Panc1 (cell line): ENCODE data around the gene CCR5AS.

ENCODE experiments used
- ATAC-seq: fragments of 200-7000 bp; cut with Tn5 transposase; 2 replicates; pipeline ENCODE4 v1.9.1; 2020; ENCODE audit warnings: mild to moderate bottlenecking, moderate library complexity
- BruUV-seq: library from RNA; stranded (reverse); fragments of 400-500 nt; replicated peaks from 2 replicates; lab custom pipeline; 2021; lab: Mats Ljungman, UMichigan
- CTCF ChIA-PET: fragments of 300-600 bp; sonication (Branson Sonifier 250); formaldehyde crosslinking; loops from one replicate; lab custom pipeline; 2022; ENCODE audit warnings: antibody characterized with exemption; lab: Charles Lee
- POLR2A ChIA-PET: fragments of 300-600 bp; sonication (Branson Sonifier 250); formaldehyde crosslinking; loops from one replicate; lab custom pipeline; 2022; ENCODE audit warnings: antibody characterized with exemption; lab: Charles Lee
- DNase-seq: peaks from one replicate; pipeline ENCODE4 v3.0.0-alpha.2; 2010; ENCODE audit warnings: low read depth, low spot score
- H3K27ac ChIP-seq: 2 replicates; pipeline ENCODE4 v1.5.1; 2011; ENCODE audit warnings: mild to moderate bottlenecking, low read length, inconsistent platforms
- H3K27me3 ChIP-seq: fragments of 200-500 bp; sonication (Bioruptor generic); 2 replicates; pipeline ENCODE4 v1.6.0; 2014; ENCODE audit warnings: low read length, inconsistent platforms; ENCODE audit not compliant: control insufficient read depth, insufficient read depth
- H3K36me3 ChIP-seq: fragments of 200-500 bp; sonication (Bioruptor generic); 2 replicates; pipeline ENCODE4 v1.5.1; 2014; ENCODE audit warnings: inconsistent platforms, mild to moderate bottlenecking, low read length, moderate library complexity; ENCODE audit not compliant: control insufficient read depth, insufficient read depth
- H3K4me1 ChIP-seq: 2 replicates; pipeline ENCODE4 v1.5.1; 2011; ENCODE audit warnings: inconsistent platforms, mild to moderate bottlenecking, low read length, moderate library complexity; ENCODE audit not compliant: control insufficient read depth, insufficient read depth
- H3K4me3 ChIP-seq, 2 experiments: 2 replicates each; pipeline ENCODE4 v1.5.1; 2011 to 2012; ENCODE audit warnings: low read depth in 2 of 2, low read length in 2 of 2, mild to moderate bottlenecking in 2 of 2, inconsistent platforms in 1 of 2, moderate library complexity in 1 of 2
- H3K9me3 ChIP-seq: fragments of 200-500 bp; sonication (Bioruptor generic); 2 replicates; pipeline ENCODE4 v1.5.1; 2014; ENCODE audit warnings: low read depth, mild to moderate bottlenecking, inconsistent platforms, low read length, moderate library complexity; ENCODE audit not compliant: control insufficient read depth, insufficient read depth
- POLR2AphosphoS5 ChIP-seq: IDR thresholded peaks from 2 replicates; pipeline ENCODE4 v1.6.1; 2012; ENCODE audit warnings: mild to moderate bottlenecking, low read depth, low read length, moderate library complexity
- SIN3A ChIP-seq: IDR thresholded peaks from 2 replicates; pipeline ENCODE4 v1.6.1; 2012; ENCODE audit warnings: low read depth, mild to moderate bottlenecking, low read length, moderate library complexity, borderline replicate concordance; ENCODE audit not compliant: insufficient read depth
- TCF7L2 ChIP-seq: IDR thresholded peaks from 2 replicates; pipeline ENCODE4 v1.6.1; 2011; ENCODE audit warnings: mild to moderate bottlenecking, low read depth, low read length, inconsistent platforms
- in situ Hi-C: cut with HindIII; loops from 2 replicates; pipeline ENCODE4 v1.10.0; 2016; ENCODE audit warnings: low sequenced_read_pairs, low pct_unique_long_range_greater_than_20kb
- intact Hi-C: fragments of 100-400 bp; cut with micrococcal nuclease; formaldehyde crosslinking; loops from one replicate; pipeline ENCODE4 v1.10.0; 2022; ENCODE audit not compliant: unreplicated experiment
- TF ChIP-seq, protein P1 (sequence below): fragments of 450-650 bp; IDR thresholded peaks from 2 replicates; pipeline ENCODE4 v1.5.1; 2017; ENCODE audit warnings: mild to moderate bottlenecking
- TF ChIP-seq, protein P2 (sequence below), 2 experiments: IDR thresholded peaks; 2 replicates each; pipeline ENCODE4 v1.6.1; 2011 to 2012; ENCODE audit warnings: low read depth in 2 of 2, control low read depth in 1 of 2, low read length in 1 of 2, mild to moderate bottlenecking in 1 of 2, moderate library complexity in 1 of 2; ENCODE audit not compliant: insufficient read depth in 1 of 2

Gene CCR5AS

DNA sequence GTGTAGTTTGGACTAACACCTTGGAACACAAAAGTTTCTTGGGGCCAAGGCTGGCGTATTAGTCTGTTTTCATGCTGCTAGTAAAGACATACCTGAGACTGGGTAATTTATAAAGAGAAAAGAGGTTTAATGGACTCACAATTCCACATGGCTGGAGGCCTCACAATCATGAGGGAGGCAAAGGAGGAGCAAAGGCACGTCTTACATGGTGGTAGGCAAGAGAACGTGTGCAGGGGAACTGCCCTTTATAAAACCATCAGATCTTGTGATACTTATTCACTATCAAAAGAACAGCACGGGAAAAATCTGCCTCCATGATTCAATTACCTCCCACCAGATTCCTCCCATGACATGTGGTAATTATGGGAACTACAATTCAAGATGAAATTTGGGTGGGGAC is 62.4 kb downstream of the CCR5AS start:
- in situ Hi-C loops: no loop called here
- H3K4me1 ChIP-seq: no peaks in the 10 kb centered on the region
- H3K9me3 ChIP-seq: no peaks in the 10 kb centered on the region
- DNase-seq (no peak), ATAC-seq (no peak)
- H3K27ac ChIP-seq: no peak overlapping the region
- TF ChIP-seq, protein P1, sequence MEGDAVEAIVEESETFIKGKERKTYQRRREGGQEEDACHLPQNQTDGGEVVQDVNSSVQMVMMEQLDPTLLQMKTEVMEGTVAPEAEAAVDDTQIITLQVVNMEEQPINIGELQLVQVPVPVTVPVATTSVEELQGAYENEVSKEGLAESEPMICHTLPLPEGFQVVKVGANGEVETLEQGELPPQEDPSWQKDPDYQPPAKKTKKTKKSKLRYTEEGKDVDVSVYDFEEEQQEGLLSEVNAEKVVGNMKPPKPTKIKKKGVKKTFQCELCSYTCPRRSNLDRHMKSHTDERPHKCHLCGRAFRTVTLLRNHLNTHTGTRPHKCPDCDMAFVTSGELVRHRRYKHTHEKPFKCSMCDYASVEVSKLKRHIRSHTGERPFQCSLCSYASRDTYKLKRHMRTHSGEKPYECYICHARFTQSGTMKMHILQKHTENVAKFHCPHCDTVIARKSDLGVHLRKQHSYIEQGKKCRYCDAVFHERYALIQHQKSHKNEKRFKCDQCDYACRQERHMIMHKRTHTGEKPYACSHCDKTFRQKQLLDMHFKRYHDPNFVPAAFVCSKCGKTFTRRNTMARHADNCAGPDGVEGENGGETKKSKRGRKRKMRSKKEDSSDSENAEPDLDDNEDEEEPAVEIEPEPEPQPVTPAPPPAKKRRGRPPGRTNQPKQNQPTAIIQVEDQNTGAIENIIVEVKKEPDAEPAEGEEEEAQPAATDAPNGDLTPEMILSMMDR: no peak
- TF ChIP-seq POLR2AphosphoS5: no peak
- TF ChIP-seq SIN3A: no peak
- TF ChIP-seq, protein P2, sequence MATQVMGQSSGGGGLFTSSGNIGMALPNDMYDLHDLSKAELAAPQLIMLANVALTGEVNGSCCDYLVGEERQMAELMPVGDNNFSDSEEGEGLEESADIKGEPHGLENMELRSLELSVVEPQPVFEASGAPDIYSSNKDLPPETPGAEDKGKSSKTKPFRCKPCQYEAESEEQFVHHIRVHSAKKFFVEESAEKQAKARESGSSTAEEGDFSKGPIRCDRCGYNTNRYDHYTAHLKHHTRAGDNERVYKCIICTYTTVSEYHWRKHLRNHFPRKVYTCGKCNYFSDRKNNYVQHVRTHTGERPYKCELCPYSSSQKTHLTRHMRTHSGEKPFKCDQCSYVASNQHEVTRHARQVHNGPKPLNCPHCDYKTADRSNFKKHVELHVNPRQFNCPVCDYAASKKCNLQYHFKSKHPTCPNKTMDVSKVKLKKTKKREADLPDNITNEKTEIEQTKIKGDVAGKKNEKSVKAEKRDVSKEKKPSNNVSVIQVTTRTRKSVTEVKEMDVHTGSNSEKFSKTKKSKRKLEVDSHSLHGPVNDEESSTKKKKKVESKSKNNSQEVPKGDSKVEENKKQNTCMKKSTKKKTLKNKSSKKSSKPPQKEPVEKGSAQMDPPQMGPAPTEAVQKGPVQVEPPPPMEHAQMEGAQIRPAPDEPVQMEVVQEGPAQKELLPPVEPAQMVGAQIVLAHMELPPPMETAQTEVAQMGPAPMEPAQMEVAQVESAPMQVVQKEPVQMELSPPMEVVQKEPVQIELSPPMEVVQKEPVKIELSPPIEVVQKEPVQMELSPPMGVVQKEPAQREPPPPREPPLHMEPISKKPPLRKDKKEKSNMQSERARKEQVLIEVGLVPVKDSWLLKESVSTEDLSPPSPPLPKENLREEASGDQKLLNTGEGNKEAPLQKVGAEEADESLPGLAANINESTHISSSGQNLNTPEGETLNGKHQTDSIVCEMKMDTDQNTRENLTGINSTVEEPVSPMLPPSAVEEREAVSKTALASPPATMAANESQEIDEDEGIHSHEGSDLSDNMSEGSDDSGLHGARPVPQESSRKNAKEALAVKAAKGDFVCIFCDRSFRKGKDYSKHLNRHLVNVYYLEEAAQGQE (IDR thresholded peaks at IDR 0.05; ENCODE audit: insufficient read depth in 1 of 2, low read depth in 2 of 2, low read length in 1 of 2): no peak
- TF ChIP-seq TCF7L2: no peak
- H3K4me3 ChIP-seq: no peak overlapping the region
- BruUV-seq: no TSS peak
- ChIA-PET POLR2A (no interaction called here), CTCF (no interaction called here)
- H3K36me3 ChIP-seq: no peaks in the 10 kb centered on the region
- H3K27me3 ChIP-seq: no peaks in the 10 kb centered on the region
- intact Hi-C loops: no loop called here

DNA sequence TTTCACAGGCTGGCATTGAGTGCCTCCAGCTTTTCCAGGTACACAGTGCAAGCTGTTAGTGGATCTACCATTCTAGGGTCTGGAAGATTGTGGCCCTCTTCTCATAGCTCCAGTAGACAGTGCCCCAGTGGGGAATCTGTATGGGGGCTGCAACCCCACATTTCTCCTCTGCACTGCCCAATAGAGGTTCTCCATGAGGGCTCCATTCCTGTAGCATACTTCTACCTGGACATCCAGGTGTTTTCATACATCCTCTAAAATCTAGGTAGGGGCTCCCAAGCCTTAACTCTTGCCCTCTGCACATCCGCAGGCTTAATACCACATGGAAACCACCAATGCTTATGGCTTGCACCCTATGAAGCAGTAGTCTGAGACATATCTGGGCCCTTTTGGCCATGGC is 68.0 kb downstream of the CCR5AS start:
- DNase-seq (no peak), ATAC-seq (no peak)
- Histone ChIP-seq H3K27me3 (no peaks in the 10 kb centered on the region), H3K27ac (no peak overlapping the region), H3K4me3 (no peak overlapping the region), H3K36me3 (no peaks in the 10 kb centered on the region), H3K4me1 (no peaks in the 10 kb centered on the region), H3K9me3 (no peaks in the 10 kb centered on the region)
- no TSS peak for BruUV-seq
- POLR2A ChIA-PET: no interaction called here
- in situ Hi-C loops: no loop called here
- intact Hi-C loops: no loop called here
- TF ChIP-seq POLR2AphosphoS5 (no peak), TCF7L2 (no peak), SIN3A (no peak)
- TF ChIP-seq, protein P1: no peak
- TF ChIP-seq, protein P2 (IDR thresholded peaks at IDR 0.05; ENCODE audit: insufficient read depth in 1 of 2, low read depth in 2 of 2, low read length in 1 of 2): no peak
- CTCF ChIA-PET: no interaction called here
